Neuronal stem cell (in vitro differentiated cells): ENCODE measurements around the gene FERMT3.
A peak's percentile ranks its signal among the peaks of the same experiment; 100 is the strongest.

Experiments
- DNase-seq: peaks from one replicate; pipeline ENCODE4 v3.0.0-alpha.2; 2013; ENCODE audit warnings: low spot score
- H2AFZ ChIP-seq: one replicate; pipeline ENCODE4 v1.6.1; 2013; ENCODE audit warnings: mild to moderate bottlenecking, low read length, inconsistent platforms
- H2AK5ac ChIP-seq: 2 replicates; pipeline ENCODE4 v1.6.1; 2013; ENCODE audit warnings: low read depth, mild to moderate bottlenecking, inconsistent platforms, low read length, moderate library complexity, mixed read lengths
- H2BK120ac ChIP-seq: 2 replicates; pipeline ENCODE4 v1.6.1; 2013; ENCODE audit warnings: low read depth, mild to moderate bottlenecking, inconsistent platforms, low read length, moderate library complexity, mixed read lengths
- H2BK12ac ChIP-seq: one replicate; pipeline ENCODE4 v1.6.1; 2013; ENCODE audit warnings: low read length, inconsistent platforms
- H2BK15ac ChIP-seq: 2 replicates; pipeline ENCODE4 v1.6.1; 2013; ENCODE audit warnings: mild to moderate bottlenecking, low read length, inconsistent platforms, mixed read lengths
- H2BK5ac ChIP-seq: one replicate; pipeline ENCODE4 v1.6.1; 2013; ENCODE audit warnings: inconsistent platforms, mild to moderate bottlenecking, low read length, moderate library complexity
- H3K14ac ChIP-seq: one replicate; pipeline ENCODE4 v1.6.1; 2013; ENCODE audit warnings: low read length, inconsistent platforms
- H3K18ac ChIP-seq: 2 replicates; pipeline ENCODE4 v1.6.1; 2013; ENCODE audit warnings: low read length, inconsistent platforms
- H3K23ac ChIP-seq: 2 replicates; pipeline ENCODE4 v1.6.1; 2013; ENCODE audit warnings: low read depth, mild to moderate bottlenecking, mixed read lengths, low read length, inconsistent platforms; ENCODE audit not compliant: poor library complexity
- H3K27ac ChIP-seq: replicated peaks from 3 replicates; pipeline ENCODE4 v1.5.1; 2013; ENCODE audit warnings: low read length, inconsistent platforms
- H3K27me3 ChIP-seq, 3 experiments: 2 replicates each; pipeline ENCODE4 v1.6.1; 2013; ENCODE audit warnings: low read length in 3 of 3, mild to moderate bottlenecking in 2 of 3, inconsistent platforms in 1 of 3, low read depth in 1 of 3, mixed read lengths in 1 of 3, moderate library complexity in 1 of 3; ENCODE audit not compliant: control insufficient read depth in 3 of 3, insufficient read depth in 3 of 3
- H3K36me3 ChIP-seq, 2 donors: replicated peaks in 1 of 2; 2 replicates each; pipeline ENCODE4 v1.6.1; 2013; ENCODE audit warnings: low read length in 2 of 2; ENCODE audit not compliant: control insufficient read depth in 2 of 2, insufficient read depth in 2 of 2
- H3K4ac ChIP-seq: 2 replicates; pipeline ENCODE4 v1.6.1; 2013; ENCODE audit warnings: inconsistent platforms, mild to moderate bottlenecking, low read length, moderate library complexity
- H3K4me1 ChIP-seq, 2 donors: 1 replicate in 1 of 2; 2 replicates in 1 of 2; pipeline ENCODE4 v1.6.1; 2013; ENCODE audit warnings: low read length in 2 of 2, low read depth in 1 of 2; ENCODE audit not compliant: control insufficient read depth in 2 of 2, insufficient read depth in 1 of 2
- H3K4me2 ChIP-seq: one replicate; pipeline ENCODE4 v1.6.1; 2013; ENCODE audit warnings: mild to moderate bottlenecking, low read length, inconsistent platforms; ENCODE audit not compliant: insufficient read depth, poor library complexity, severe bottlenecking
- H3K4me3 ChIP-seq, 2 donors: 2 replicates each; pipeline ENCODE4 v1.5.1; 2013; ENCODE audit warnings: low read length in 2 of 2, mild to moderate bottlenecking in 2 of 2, inconsistent platforms in 1 of 2, moderate library complexity in 1 of 2
- H3K79me1 ChIP-seq: one replicate; pipeline ENCODE4 v1.6.1; 2013; ENCODE audit warnings: low read depth, mild to moderate bottlenecking, inconsistent platforms, low read length, moderate library complexity
- H3K9ac ChIP-seq: one replicate; pipeline ENCODE4 v1.6.1; 2013; ENCODE audit warnings: mild to moderate bottlenecking, low read depth, low read length, inconsistent platforms; ENCODE audit not compliant: poor library complexity
- H3K9me3 ChIP-seq, 2 donors: replicated peaks in 1 of 2; 2 replicates each; pipeline versions ENCODE3 to v1.6.1; 2013; ENCODE audit warnings: low read length in 2 of 2, mild to moderate bottlenecking in 2 of 2, inconsistent platforms in 1 of 2, low read depth in 1 of 2, mixed read lengths in 1 of 2, moderate library complexity in 1 of 2; ENCODE audit not compliant: control insufficient read depth in 2 of 2, insufficient read depth in 1 of 2
- H4K8ac ChIP-seq: one replicate; pipeline ENCODE4 v1.6.1; 2013; ENCODE audit warnings: low read depth, mild to moderate bottlenecking, inconsistent platforms, low read length, moderate library complexity
- H4K91ac ChIP-seq: one replicate; pipeline ENCODE4 v1.6.1; 2013; ENCODE audit warnings: low read length, low read depth, mild to moderate bottlenecking, inconsistent platforms; ENCODE audit not compliant: poor library complexity
- whole genome bisulfite sequencing, 2 donors: extraction: QIAGEN DNeasy Blood & Tissue Kit; methylation state at CpG; one replicate each; pipeline ENCODE4 v1.1.7; 2013; ENCODE audit warnings: missing lambda C conversion rate in 2 of 2, mixed read lengths in 1 of 2; ENCODE audit not compliant: insufficient read length in 2 of 2, insufficient replicate concordance in 1 of 2; ENCODE audit errors: extremely low coverage in 2 of 2; 5-methylcytosine and 5-hydroxymethylcytosine counted together

Gene FERMT3

DNA sequence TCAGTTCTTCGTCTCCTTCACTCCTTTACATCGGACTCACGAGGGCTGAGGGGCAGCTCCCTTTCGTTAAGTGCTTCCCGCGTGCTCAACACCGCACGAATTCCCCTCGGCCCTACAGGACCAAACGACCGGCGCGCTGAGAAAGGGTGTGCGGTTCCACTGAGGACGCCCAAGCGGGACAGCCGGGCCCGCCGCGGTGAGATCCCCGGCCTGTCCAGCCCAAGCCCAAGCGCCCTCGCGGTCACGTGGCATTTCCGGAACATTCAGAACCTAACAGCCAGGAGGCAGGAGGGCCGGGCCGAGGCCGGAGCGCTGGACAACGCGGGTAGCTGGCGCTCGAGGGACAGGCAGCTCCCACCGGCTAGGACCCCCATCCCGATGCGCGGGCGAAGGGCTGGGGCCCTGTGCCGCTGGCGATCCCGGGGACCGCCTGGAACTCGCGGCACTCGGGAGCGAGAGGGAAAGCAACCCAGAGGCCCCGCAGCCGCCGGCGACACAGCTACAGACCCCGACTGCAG is 21.3 kb upstream of the FERMT3 start:
- Histone ChIP-seq H3K4me2 (peak overlapping the region; percentile 89), H3K9me3 (peaks cover 0 to 2% of the 10 kb centered on the region in 2 donors), H3K27me3 (no peaks in the 10 kb centered on the region), H3K18ac (peak overlapping the region; percentile 96), H3K79me1 (peaks cover 3% of the 10 kb centered on the region), H2AK5ac (no peak overlapping the region), H3K4me1 (peaks cover 10 to 16% of the 10 kb centered on the region in 2 donors), H4K8ac (no peak overlapping the region), H2BK120ac (peak overlapping the region; percentile 45), H2BK12ac (no peak overlapping the region), H3K14ac (no peak overlapping the region), H3K36me3 (peaks cover 5 to 10% of the 10 kb centered on the region in 2 donors), H2BK5ac (no peak overlapping the region), H3K4me3 (peak overlapping the region; percentile 88 to 92), H3K9ac (peak overlapping the region; percentile 94), H4K91ac (no peak overlapping the region), H3K27ac (peak overlapping the region; percentile 85), H3K23ac (peak overlapping the region; percentile 57), H3K4ac (no peak overlapping the region), H2AFZ (peak overlapping the region; percentile 67), H2BK15ac (no peak overlapping the region)
- DNase-seq: no peak
- no CpG with 5 or more reads among the region's 52 CpGs for WGBS, 2 donors

DNA sequence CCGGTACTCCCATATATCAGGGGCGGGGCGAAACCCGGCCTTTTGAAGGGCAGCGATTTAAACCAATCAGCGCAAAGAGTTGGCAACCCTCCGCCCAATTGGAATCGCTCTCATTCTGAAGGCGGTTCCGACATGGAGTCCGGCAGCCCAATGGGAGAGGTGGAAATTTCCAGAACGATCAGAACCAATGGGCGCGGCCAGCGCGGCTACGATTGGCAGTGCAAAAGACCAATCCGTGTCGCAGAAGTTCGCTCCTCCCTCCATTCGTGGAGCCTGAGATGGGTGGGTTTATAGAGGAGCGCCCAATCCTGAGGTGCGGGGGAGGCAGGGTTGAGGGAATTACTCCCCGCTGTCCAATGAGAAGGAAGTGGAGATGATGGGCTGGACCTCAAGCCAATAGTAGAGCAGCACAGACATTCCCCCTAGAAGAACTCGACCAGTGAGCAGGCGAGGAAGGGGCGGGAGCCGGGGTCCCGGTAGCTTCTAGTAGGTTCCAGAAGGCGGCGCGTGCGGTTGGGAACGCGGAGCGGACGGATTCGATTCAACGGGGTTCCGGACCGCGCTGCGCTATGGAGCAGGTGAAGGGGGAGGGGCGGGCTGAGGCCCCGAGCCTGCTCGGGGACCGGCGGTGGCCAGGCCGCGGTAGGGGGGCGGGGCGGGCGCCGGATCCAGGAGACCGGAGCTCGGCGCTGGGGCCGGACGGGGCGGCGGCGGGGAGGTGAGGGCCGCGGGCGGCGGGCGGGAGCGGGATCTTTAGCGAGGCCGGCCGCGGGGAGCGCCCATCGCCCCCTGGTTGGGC is 20.6 kb upstream of the FERMT3 start, which contains the start of gene STIP1:
Gene STIP1, plus strand, starts transcription at position 479 of the 799 bp plus-strand sequence. Its CDS starts 91 bp downstream, at position 570.
- H3K27me3 ChIP-seq: no peaks in the 10 kb centered on the region
- H4K91ac ChIP-seq: no peak within 1 kb of the TSS
- peak within 1 kb of the TSS; percentile 94 for H3K9ac ChIP-seq
- H4K8ac ChIP-seq: no peak within 1 kb of the TSS
- no CpG with 5 or more reads among the region's 74 CpGs for WGBS, 2 donors
- DNase-seq: peak; percentile 100
- H2BK120ac ChIP-seq: peak within 1 kb of the TSS; percentile 45
- H3K4me3 ChIP-seq: peak within 1 kb of the TSS; percentile 88 to 92
- H3K18ac ChIP-seq: peak within 1 kb of the TSS; percentile 96
- H3K4ac ChIP-seq: no peak within 1 kb of the TSS
- peaks cover 3% of the 10 kb centered on the region for H3K79me1 ChIP-seq
- peak within 1 kb of the TSS; percentile 85 for H3K27ac ChIP-seq
- H3K9me3 ChIP-seq: peaks cover 0 to 2% of the 10 kb centered on the region in 2 donors
- no peak within 1 kb of the TSS for H3K14ac ChIP-seq
- peak within 1 kb of the TSS; percentile 89 for H3K4me2 ChIP-seq
- peak within 1 kb of the TSS; percentile 67 for H2AFZ ChIP-seq
- peak within 1 kb of the TSS; percentile 85 for H2AK5ac ChIP-seq
- H2BK5ac ChIP-seq: peak within 1 kb of the TSS; percentile 57
- peak within 1 kb of the TSS; percentile 57 for H3K23ac ChIP-seq
- H2BK15ac ChIP-seq: no peak within 1 kb of the TSS
- H3K4me1 ChIP-seq: peaks cover 10 to 15% of the 10 kb centered on the region in 2 donors
- H3K36me3 ChIP-seq: peaks cover 5 to 17% of the 10 kb centered on the region in 2 donors
- no peak within 1 kb of the TSS for H2BK12ac ChIP-seq

DNA sequence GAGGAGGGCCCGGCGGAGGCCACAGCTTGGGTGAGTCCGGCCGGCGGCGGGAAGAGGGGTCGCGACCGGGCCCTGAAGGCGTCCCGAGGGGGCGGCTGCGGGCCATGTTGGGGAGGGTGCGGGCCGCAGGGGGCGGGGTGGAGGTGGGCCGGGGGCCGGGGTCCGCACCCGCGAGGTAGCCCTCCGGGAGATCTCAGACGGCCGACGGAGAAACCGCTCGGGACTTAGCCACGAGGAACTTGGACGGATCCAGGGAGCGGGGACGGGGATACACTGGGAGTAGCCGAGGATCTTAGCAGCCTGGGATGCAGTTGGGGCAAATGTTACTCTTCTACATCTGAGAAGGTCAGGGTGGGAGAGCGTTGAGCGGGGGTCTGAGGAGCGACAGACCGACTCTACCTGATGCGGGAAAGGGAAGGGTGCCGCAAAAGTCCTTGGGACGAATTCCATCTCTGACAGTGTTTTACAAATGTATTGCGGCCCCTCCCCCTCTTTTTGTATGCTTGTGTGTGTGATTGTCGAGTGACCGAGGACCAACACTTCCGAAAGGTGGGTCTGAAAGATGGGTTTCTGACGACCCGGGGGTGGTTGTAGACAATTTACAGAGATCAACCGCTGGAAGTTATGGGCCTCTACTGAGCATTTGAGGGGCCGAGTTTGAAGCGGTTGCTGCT is 19.9 kb upstream of the FERMT3 start:
- no peak overlapping the region for H3K14ac ChIP-seq
- peak overlapping the region; percentile 85 for H2AK5ac ChIP-seq
- no peak overlapping the region for H4K91ac ChIP-seq
- H3K4me2 ChIP-seq: no peak overlapping the region
- no peak overlapping the region for H2BK12ac ChIP-seq
- no peak for DNase-seq
- peak overlapping the region; percentile 57 for H2BK5ac ChIP-seq
- peaks cover 0 to 2% of the 10 kb centered on the region in 2 donors for H3K9me3 ChIP-seq
- no peak overlapping the region for H3K4ac ChIP-seq
- H3K36me3 ChIP-seq: peaks cover 5 to 24% of the 10 kb centered on the region in 2 donors
- H2BK15ac ChIP-seq: no peak overlapping the region
- peak overlapping the region; percentile 47 for H2AFZ ChIP-seq
- no peak overlapping the region for H3K23ac ChIP-seq
- H3K9ac ChIP-seq: peak overlapping the region; percentile 90
- peak overlapping the region; percentile 71 for H3K27ac ChIP-seq
- peaks cover 6 to 7% of the 10 kb centered on the region in 2 donors for H3K4me1 ChIP-seq
- no CpG with 5 or more reads among the region's 48 CpGs for WGBS, 2 donors
- peaks cover 4% of the 10 kb centered on the region for H3K79me1 ChIP-seq
- H3K27me3 ChIP-seq: no peaks in the 10 kb centered on the region
- no peak overlapping the region for H4K8ac ChIP-seq
- H2BK120ac ChIP-seq: no peak overlapping the region
- no peak overlapping the region for H3K4me3 ChIP-seq
- peak overlapping the region; percentile 89 for H3K18ac ChIP-seq

DNA sequence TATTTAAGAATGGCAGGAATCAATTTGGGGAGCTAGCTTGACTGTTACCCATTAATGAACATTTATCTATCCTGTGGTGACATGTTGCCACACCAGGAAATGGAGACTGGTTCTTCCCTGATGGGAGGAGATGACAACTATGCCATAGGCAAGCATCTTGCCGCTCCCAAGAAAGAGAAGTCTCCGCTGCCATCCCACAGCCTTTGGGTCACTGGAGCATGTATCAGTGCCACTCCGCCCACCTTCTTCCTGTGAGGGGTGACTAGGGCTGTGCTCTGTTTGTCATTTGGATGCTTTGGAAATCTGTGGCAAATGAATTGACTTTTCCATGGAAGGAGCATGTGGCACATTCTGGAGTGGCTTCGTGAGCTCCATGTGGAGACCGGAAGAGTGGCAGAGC is 14.1 kb upstream of the FERMT3 start:
- Histone ChIP-seq H3K36me3 (peaks cover 46 to 82% of the 10 kb centered on the region in 2 donors), H2BK15ac (no peak overlapping the region), H2AK5ac (no peak overlapping the region), H3K23ac (no peak overlapping the region), H2BK5ac (no peak overlapping the region), H3K27me3 (no peaks in the 10 kb centered on the region), H3K79me1 (peaks cover 8% of the 10 kb centered on the region), H2BK12ac (no peak overlapping the region), H2BK120ac (no peak overlapping the region), H3K9me3 (peaks cover 0 to 2% of the 10 kb centered on the region in 2 donors), H3K4me3 (no peak overlapping the region), H3K27ac (no peak overlapping the region), H3K4me2 (no peak overlapping the region), H3K14ac (no peak overlapping the region), H4K91ac (no peak overlapping the region), H4K8ac (no peak overlapping the region), H3K4ac (no peak overlapping the region), H3K18ac (no peak overlapping the region), H3K4me1 (no peaks in the 10 kb centered on the region), H3K9ac (no peak overlapping the region), H2AFZ (no peak overlapping the region)
- WGBS, 2 donors: no CpG with 5 or more reads among the region's 5 CpGs
- DNase-seq: no peak
